Uterus (tissue), 4 donors: ENCODE results near the gene ERCC5. TPM values are rescaled to one million over a fixed set of nuclear protein-coding genes. Genes with fewer than 3 reads are reported as not detected.

Experiments
- DNase-seq, 2 donors: peaks; one replicate each; pipeline ENCODE4 v3.0.0-alpha.2; 2019 to 2020
- H3K27ac ChIP-seq, 2 donors: fragments of 200-600 bp; sonication (generic); 1 replicate in 1 of 2; 2 replicates in 1 of 2; pipeline ENCODE4 v1.5.1; 2016 to 2018
- H3K27me3 ChIP-seq, 2 donors: fragments of 200-600 bp; sonication (generic); one replicate each; pipeline ENCODE4 v1.5.1; 2018 to 2019; ENCODE audit warnings: control low read depth in 1 of 2
- H3K36me3 ChIP-seq, 2 donors: fragments of 200-600 bp; sonication (generic); one replicate each; pipeline ENCODE4 v1.5.1; 2019; ENCODE audit warnings: control low read depth in 1 of 2
- H3K4me1 ChIP-seq, 2 donors: fragments of 200-600 bp; sonication (generic); one replicate each; pipeline ENCODE4 v1.5.1; 2018 to 2019; ENCODE audit warnings: control low read depth in 1 of 2
- H3K4me3 ChIP-seq, 2 donors: fragments of 200-600 bp; sonication (generic); 1 replicate in 1 of 2; 2 replicates in 1 of 2; pipeline ENCODE4 v1.5.1; 2018 to 2019; ENCODE audit warnings: mild to moderate bottlenecking in 1 of 2
- H3K9me3 ChIP-seq, 2 donors: fragments of 200-600 bp; sonication (generic); one replicate each; pipeline ENCODE4 v1.5.1; 2019; ENCODE audit warnings: control low read depth in 1 of 2
- CTCF ChIP-seq, 4 experiments: fragments of 200-600 bp in 2 of 4; fragments of 450-650 bp in 2 of 4; sonication (generic) in 2 of 4; IDR thresholded peaks; one replicate each; pipeline ENCODE4 v1.5.1; 2016 to 2019; ENCODE audit warnings: antibody characterized with exemption in 4 of 4, mild to moderate bottlenecking in 2 of 4, moderate library complexity in 1 of 4
- POLR2A ChIP-seq, 2 donors: fragments of 450-650 bp; IDR thresholded peaks; one replicate each; pipeline ENCODE4 v1.6.1; 2016; ENCODE audit warnings: antibody characterized with exemption in 2 of 2, mild to moderate bottlenecking in 1 of 2, moderate library complexity in 1 of 2
- intact Hi-C: fragments of 100-400 bp; cut with DNase I; formaldehyde crosslinking; loops from one replicate; pipeline ENCODE4 v1.15.1; 2023; ENCODE audit warnings: low total_unique reads
- total RNA-seq, 4 donors: library from RNA; depleted of rRNA in 3 of 4; stranded (reverse); fragments of >200 nt in 3 of 4; gene quantifications; one replicate each; pipeline versions ENCODE4 v1.1.0 to v1.2.4, GENCODE V29; 2014 to 2023
- donor health status: DM: yes; HTN: yes; CAD: no.

Gene ERCC5
- total RNA-seq, 4 donors from 2014 or later, result 43.7 to 134 (median 76.4) TPM

- no peak for DNase-seq
- H3K4me1 ChIP-seq, result no peaks in the 10 kb centered on the region
- no peaks in the 10 kb centered on the region for H3K9me3 ChIP-seq
- H3K27me3 ChIP-seq, result no peaks in the 10 kb centered on the region
- no peak overlapping the region for H3K27ac ChIP-seq
- no peaks in the 10 kb centered on the region for H3K36me3 ChIP-seq
- intact Hi-C loops, result no loop called here
- TF ChIP-seq CTCF (IDR thresholded peaks at IDR 0.05) (no peak), POLR2A (IDR thresholded peaks at IDR 0.05) (no peak)
- H3K4me3 ChIP-seq, result no peak overlapping the region
These were observed 64.1 kb downstream of the ERCC5 start for GRCh38 chr13:102909971-102910370.

GRCh38 chr13:102911336-102911735 is 65.5 kb downstream of the ERCC5 start:
- no peak for DNase-seq
- no peaks in the 10 kb centered on the region for H3K4me1 ChIP-seq
- H3K36me3 ChIP-seq, result no peaks in the 10 kb centered on the region
- H3K27me3 ChIP-seq, result no peaks in the 10 kb centered on the region
- no peak overlapping the region for H3K4me3 ChIP-seq
- TF ChIP-seq CTCF (IDR thresholded peaks at IDR 0.05), result no peak
- no peak for TF ChIP-seq POLR2A (IDR thresholded peaks at IDR 0.05)
- intact Hi-C loops, result no loop called here
- no peak overlapping the region for H3K27ac ChIP-seq
- no peaks in the 10 kb centered on the region for H3K9me3 ChIP-seq

- no peaks in the 10 kb centered on the region for H3K4me1 ChIP-seq
- no peak for TF ChIP-seq CTCF (IDR thresholded peaks at IDR 0.05)
- TF ChIP-seq POLR2A (IDR thresholded peaks at IDR 0.05), result no peak
- no peak for DNase-seq
These were observed 66.8 kb downstream of the ERCC5 start for GRCh38 chr13:102912599-102912998.

GRCh38 chr13:102913914-102914313 is 68.1 kb downstream of the ERCC5 start:
- TF ChIP-seq CTCF (IDR thresholded peaks at IDR 0.05) (no peak), POLR2A (IDR thresholded peaks at IDR 0.05) (no peak)
- no peaks in the 10 kb centered on the region for H3K27me3 ChIP-seq
- H3K4me1 ChIP-seq, result no peaks in the 10 kb centered on the region
- H3K9me3 ChIP-seq, result peaks cover 0 to 3% of the 10 kb centered on the region in 2 donors
- no peak for DNase-seq
- H3K27ac ChIP-seq, result no peak overlapping the region
- no peak overlapping the region for H3K4me3 ChIP-seq
- H3K36me3 ChIP-seq, result no peaks in the 10 kb centered on the region
- intact Hi-C loops, result no loop called here

More at GRCh38 chr13:102912599-102912998, 66.8 kb downstream of the ERCC5 start:
- no peaks in the 10 kb centered on the region for H3K9me3 ChIP-seq
- H3K36me3 ChIP-seq, result no peaks in the 10 kb centered on the region
- H3K27ac ChIP-seq, result no peak overlapping the region
- no peak overlapping the region for H3K4me3 ChIP-seq
- intact Hi-C loops, result no loop called here
- H3K27me3 ChIP-seq, result no peaks in the 10 kb centered on the region

GRCh38 chr13:102914339-102914930 is 68.6 kb downstream of the ERCC5 start:
- no peaks in the 10 kb centered on the region for H3K27me3 ChIP-seq
- intact Hi-C loops, result no loop called here
- no peaks in the 10 kb centered on the region for H3K36me3 ChIP-seq
- no peak overlapping the region for H3K4me3 ChIP-seq
- H3K9me3 ChIP-seq, result peaks cover 0 to 3% of the 10 kb centered on the region in 2 donors
- TF ChIP-seq CTCF (IDR thresholded peaks at IDR 0.05) (no peak), POLR2A (IDR thresholded peaks at IDR 0.05) (no peak)
- no peaks in the 10 kb centered on the region for H3K4me1 ChIP-seq
- no peak overlapping the region for H3K27ac ChIP-seq
- DNase-seq, result no peak
